Activated CD4-positive, alpha-beta T cell treated with anti-CD3 and anti-CD28 coated beads, Interleukin-2, amount 50 U/mL, for 4 hours (primary cell): ENCODE data around the gene GLP1R.

Source experiments
- DNase-seq, 2 experiments: peaks; one replicate each; pipeline ENCODE4 v3.0.0-alpha.2; 2020

The GLP1R gene

DNA sequence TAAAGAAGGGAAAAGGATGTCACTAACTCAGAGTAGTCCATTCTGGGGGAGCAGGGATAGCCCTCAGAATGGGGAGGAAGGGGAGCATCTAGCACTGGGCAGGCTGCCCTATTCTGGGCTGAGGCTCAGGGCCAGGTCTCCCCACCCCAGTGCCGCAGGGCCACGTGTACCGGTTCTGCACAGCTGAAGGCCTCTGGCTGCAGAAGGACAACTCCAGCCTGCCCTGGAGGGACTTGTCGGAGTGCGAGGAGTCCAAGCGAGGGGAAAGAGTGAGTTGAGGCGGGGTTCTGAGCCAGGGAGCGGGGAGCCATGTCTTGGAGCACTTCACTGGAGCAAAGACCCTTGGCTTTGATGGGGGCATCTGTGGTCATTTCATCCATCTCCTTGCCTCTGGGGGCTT is 17.0 kb downstream of the GLP1R start:
- DNase-seq = no peak

DNA sequence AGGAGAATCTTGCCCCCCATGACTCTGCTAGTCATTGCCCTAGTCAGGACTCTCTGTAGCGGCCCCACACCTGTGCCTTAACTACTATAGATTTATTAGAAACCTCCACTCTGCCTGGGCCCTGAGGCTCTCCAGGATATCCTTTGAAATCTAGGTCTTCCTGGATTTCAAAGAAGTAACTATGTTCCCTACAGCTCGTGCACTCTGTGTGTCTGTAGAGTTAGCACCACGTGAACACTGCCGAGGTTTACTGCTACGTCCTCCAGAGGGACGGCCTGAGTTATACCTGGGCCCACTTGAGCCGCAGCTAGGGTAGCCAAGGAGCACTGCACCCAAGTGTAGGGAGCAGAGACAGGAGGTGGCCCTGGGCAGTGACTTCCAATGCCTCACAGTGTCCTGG is 19.8 kb downstream of the GLP1R start:
- no peak for DNase-seq

DNA sequence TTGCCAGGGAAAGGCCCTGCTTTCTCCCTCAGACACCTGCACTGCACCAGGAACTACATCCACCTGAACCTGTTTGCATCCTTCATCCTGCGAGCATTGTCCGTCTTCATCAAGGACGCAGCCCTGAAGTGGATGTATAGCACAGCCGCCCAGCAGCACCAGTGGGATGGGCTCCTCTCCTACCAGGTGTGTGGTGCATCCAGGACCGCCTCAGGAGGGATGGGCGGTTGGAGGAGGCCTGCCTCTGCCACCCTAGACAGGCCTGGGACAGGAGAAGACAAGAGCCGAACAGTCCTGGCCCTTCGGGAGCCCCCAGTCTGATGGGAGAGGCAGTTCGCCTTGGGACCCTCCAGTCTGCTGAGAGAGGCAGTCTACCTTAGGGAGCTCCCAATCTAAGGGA is 24.2 kb downstream of the GLP1R start:
- DNase-seq = no peak

DNA sequence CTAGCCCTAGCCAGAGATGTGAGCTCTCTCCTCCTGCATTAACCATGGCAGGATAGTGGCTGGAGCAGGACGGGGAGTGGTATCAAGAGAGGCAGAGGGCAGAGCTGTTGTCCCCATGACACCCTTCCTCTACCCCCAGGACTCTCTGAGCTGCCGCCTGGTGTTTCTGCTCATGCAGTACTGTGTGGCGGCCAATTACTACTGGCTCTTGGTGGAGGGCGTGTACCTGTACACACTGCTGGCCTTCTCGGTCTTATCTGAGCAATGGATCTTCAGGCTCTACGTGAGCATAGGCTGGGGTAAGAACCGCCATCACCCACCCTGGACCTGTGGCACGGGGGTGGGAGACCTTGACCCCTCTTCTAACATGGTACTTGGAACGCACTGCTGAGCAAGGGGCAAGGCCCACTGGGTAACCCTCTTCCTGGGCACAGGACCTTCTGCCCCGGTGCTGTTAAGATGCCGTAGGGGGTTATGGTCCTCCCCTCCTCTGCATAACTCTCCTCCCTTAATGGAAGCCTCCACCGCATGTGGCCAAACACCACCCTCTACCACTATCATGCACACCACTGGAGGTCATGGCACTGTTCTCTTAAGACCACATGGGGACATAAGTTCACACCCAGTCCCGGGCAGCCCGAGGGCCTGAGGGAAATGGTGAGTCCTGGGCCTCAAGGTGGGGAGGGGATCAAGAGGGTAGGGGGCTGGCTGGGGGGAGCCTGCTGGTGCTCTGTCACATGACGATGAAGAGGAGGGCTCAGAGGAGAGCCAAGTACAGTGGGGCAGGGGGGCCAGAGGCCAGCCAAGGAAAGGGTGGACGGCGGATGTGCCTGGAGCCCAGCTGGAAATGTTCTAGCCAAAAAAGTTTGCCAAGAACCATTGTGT is 25.1 kb downstream of the GLP1R start:
- DNase-seq = no peak

DNA sequence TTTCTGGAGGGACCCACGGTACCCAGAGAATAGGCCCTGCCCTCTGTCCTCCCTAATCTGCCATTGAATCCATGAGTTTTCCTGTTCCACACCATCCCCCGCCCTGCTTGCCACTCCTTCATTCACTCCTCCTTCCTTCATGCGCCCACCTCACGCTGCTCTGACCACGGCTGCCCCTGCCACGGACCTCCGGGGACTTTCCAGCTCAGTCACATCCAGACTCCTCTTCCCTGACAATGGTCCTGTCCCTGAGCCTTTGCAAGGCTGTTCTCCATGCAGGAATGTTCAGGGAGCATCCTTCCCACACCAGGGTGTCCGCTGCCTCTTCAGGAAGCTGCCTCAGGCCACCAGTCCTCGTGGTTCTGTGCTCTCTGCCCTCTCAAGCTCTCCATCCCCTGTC is 25.9 kb downstream of the GLP1R start:
- DNase-seq = no peak

DNA sequence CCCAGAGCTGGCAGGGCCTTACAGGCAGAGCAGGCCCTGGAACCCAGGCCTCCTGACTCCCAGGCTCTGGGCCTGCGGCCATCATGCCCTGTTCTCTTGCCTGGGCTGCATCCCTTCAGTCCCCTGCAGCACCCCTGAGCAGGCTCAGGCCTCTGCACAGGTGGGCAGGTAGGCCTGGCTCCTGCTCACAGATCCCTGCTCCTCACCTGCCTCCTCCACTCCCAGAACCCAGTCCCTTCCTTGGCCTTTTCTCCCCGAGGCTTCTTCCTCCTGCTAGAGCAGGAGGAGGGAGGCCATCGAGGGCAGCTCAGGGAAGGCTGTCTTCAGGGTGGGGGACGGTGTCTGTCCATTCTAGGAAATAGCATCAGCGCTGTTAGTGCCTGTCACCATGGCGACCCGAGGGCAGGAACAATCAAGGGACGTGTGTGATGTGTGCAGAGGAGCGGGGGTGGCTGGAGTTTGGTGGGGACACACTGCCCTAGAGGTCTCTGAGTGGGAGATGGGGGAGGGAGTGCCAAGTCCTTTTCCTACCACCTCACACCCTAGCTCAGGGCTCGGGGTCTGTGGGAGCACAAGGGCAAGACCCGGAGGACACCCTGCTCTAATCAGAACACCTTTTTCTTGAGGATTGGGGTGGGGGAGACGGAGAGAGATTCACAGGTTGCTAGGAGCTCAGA is 26.6 kb downstream of the GLP1R start:
- DNase-seq = no peak

DNA sequence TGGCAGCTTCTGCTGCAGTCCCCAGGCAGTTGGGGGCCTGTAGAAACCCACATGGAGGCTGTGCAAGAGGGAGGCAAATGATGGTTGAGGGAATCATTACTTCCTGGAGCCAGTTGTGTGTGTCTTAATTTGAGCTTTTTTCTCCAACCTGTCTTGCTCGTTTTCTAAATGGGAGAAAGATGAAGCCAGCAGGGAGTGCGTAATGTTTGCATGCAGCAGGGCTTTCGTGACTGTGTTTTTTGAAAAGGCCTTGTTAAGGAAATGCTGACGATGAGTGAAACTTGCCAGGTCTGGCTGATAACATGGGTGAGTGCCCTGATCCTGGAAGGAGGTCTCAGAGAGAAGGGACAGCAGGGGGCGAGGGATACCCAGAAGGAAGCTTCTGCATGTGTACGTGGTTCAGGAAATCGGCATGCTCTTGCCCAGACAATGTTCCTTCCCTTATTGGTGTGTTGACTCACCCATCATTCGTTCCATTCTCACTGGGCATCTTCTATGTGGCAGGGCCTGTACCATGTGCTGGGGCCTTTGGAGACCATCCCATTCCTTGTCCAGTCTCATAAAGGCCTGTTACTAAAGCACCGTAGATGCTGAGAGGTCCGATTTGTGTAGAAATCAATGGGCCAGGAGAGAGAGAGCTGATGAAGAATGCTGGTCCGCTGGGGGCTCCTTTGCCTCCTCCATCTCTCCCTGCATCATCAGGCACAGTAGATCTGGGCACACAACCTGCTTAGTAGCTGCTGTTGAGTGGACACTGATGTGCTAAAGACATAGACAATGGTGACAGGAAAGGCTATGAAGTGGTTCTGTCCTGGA is 27.4 kb downstream of the GLP1R start:
- DNase-seq = no peak

DNA sequence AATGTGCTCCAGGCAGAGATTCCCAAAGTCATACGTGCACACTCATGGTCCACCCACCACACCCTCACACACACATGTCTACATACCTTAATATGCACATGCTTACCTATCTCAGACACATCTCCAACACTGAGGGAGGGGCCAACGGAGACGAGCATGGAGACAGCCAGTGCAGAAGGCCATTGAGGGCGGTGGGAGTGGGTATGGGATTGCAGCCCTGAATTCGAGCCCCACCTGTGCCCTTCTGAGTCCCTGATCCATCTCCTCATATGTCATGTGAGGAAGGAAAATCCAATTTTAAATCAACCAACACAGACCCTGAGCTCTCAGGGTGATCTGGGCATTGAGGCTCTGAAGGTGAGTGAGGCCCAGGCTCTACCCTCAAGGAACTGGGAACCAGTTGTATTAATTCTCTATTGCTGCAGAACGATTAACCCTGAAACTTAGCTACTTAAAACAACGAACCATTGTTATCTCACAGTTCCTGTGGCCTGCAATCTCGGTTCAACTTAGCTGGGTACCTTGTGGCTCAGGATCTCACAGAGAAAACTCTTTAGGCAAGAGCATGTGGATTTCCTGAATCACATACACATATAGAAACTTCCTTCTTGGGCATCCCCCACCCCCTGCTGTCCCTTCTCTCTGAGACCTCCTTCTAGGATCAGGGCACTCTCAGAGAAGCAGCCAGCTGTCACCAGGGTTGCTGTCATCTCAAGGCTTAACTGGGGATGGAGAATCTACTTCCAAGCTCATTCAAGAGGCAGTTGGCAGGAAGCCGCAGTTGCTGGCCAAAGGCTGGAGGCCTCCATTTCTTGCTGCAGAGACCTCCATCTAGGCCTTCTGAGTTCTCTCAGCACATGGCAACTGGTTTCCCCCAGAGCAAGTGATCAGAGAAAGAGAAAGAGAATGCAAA is 28.3 kb downstream of the GLP1R start:
- DNase-seq = no peak

DNA sequence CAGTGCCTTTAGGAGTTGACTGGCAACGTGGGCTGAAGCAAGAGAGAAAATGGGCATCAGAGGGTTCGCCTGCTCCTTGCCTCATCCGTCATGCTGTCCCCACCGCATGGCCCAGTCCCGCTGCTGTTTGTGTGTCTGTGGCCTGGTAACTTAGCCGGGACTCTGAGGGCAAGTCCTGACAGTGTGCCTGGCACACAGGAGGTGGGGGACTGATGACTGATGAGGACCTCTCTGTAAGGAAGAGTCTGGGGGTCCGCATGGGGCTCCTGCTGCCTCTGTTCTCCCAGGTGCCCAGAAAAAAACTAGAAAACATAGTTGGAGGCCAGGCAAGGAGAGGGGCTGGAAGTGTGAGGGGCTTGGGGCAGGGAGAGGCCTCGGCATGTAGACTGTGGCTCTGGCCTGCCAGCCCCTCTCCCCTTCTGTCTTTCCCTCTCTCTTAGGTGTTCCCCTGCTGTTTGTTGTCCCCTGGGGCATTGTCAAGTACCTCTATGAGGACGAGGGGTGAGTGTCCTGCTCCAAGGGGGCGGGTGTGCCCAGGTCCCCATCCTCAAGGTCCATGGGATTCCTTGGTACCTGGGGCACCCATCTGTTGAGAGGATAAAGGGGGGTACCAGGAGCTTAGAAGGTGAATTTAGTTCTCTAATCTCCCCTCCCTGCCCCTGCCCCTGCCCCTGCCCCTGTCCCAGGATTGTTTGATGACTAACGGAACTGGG is 29.5 kb downstream of the GLP1R start:
- DNase-seq = no peak

DNA sequence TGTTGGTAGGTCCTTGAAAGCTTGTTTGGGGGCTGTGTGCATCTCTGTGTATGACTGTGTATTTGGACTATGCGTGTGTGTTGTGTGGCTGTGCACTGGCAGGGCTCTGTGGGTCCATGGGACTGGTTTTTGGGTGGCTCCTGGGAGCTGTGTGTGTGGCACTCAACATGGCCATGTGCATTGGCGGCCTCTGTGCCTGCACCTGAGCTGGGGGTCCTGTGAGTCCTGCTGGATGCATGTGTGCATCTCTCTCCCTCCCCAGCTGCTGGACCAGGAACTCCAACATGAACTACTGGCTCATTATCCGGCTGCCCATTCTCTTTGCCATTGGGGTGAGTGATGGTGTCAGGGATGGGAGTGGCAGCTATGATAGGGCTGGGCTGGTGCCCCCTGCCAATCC is 30.1 kb downstream of the GLP1R start:
- DNase-seq = no peak

DNA sequence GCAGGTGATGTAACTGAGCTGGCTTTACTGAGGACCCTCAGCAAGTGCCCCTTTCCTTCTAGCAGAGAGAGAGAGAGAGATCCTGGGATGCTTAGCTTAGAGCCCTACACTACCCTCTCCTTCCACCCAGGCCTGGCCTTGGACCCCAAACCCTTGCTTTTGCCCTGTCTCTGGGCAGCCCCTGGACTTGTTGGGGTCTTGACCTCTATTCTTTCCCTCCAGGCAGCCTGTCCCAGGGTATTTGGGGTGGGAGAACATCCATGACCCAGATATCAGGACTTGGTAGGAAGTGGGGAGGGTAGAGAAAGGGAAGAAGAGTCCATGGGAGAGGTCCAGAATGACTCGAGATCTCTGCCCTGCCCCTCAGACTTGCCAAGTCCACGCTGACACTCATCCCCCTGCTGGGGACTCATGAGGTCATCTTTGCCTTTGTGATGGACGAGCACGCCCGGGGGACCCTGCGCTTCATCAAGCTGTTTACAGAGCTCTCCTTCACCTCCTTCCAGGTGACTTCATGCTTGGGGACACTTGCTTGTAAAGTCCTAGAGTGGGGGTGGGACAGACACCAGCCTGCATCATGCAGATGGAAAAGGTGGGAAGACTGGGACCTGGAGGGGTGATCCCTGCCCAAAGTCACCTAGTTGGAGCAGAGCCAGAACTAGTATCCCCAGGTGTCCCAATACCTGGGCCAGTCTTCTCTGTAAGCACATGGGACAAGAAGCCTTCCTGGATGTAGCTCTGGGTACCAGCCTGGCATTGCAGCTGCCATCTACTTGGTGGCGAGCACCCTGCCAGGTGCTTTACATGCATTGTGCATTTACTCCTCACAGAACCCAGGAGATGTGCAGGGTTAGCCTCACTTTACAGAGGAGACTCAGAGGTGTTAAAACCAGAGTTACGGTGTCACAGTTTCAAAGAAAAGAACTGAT is 30.9 kb downstream of the GLP1R start:
- DNase-seq = no peak

DNA sequence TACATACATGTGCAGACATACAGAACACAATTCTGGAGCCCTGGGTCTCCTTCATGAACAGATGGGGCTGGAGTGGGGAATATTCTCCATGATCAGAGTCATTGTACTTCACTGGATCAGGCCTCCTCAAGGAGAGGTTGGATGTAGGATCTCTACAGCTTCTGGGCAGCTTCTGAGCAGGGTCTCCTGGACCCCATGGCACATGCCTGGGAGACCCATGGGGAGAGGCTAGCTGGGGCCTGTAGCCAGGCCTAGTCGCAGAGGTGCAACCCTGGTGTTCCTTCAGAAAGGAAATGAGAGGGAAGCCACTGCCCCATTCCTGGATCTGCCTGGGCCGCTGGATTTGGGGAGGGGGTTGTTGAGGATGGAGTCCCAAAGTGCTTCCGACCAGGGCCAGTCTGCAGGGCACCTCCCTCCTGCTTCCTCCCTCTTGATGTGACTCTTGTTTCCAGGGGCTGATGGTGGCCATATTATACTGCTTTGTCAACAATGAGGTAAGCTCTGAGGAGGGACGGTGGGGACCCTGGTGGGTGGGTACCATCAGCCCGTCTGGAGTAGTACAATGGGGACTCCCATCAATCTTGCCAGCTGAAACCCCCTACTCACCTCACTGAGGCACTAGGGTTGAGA is 31.8 kb downstream of the GLP1R start:
- no peak for DNase-seq

DNA sequence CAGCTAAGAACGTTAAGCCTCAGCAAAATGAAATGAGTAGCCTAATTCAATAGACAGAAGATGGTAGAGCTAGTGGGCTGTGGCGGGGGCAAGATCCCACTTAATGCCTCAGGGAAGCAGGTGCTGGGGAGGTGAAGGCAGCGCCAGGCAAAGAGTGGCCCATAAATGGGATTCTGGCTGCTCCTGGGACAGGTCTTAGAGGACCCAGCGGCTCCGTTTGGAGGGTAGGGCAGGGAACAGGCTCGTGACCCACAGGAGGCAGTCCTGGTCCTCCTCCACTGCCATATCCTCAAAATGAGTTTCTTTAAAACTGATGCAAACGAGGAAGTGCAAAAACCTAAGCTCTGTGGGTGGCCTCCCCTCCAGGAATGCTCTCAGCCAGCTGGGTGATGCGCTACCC is 33.7 kb downstream of the GLP1R start:
- no peak for DNase-seq

DNA sequence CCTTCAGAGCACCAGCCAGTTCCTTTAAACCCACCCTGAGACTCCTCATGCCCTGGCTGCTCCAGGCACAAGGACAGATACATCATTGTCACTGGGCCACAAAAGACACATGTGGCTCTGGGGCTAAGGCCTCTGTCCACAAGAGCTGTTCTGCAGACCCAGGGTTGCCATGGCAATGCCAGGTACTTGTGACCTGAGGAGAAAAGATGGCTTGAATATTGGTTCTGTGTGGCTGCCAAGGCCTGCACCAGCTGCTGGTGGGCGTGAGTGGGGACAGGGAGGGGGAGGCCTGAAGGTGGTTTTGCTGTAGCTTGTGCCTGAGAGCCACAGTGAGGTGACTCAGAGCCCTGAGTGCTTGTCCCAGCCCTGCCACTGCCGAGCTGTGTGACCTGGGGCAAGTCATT is 34.7 kb downstream of the GLP1R start:
- DNase-seq = no peak

DNA sequence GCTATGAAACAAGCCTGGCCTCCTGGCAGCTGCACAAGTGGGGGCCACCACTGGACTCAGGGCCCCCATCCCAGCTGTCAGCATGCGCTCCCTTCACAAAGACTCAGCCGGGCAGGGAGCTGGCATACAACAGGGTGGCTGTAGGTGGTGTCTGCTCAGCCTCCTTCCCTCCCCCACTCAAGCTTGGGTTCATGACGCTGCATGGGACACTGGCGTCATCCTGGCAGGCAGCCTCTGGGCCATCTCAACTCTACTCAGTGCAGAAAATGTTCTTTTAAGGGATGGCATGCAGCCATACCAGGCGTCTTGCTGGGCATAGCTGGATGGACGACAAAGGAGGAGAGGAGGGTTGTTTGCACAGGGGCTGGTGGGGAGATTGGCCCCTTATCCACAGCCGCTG is 35.9 kb downstream of the GLP1R start:
- no peak for DNase-seq

DNA sequence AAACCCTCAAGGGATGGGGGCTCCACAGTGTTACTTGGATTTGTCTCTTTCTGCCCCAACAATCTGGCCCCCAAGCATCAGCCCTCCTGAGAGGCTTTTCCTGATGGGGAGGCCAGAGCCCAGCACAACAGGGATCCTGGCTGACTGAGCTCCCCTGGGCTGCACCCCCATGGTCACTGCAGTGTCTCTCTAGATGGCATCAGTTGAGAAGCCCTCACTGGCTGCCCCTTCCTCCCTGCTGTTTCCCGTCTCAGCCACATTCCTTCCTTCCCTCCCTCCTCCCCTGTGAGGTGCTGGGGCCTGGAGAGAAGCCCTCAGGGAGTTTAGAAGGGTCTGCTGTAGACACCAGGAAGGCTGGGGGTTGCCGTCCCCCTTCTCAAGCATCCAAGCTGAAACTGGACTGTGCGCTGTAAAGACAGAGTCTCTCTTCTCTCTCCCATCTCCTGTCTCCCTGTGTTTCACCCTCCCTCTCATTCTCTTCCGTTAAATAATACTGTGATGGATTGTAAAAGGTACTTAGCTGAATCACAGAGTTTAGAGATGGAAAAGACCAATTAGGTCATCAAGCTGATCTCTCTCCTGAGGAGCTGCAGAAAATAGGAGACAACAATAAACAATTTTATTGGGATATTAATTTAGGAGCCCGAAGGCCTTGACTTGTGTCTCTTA is 36.7 kb downstream of the GLP1R start:
- DNase-seq = no peak

DNA sequence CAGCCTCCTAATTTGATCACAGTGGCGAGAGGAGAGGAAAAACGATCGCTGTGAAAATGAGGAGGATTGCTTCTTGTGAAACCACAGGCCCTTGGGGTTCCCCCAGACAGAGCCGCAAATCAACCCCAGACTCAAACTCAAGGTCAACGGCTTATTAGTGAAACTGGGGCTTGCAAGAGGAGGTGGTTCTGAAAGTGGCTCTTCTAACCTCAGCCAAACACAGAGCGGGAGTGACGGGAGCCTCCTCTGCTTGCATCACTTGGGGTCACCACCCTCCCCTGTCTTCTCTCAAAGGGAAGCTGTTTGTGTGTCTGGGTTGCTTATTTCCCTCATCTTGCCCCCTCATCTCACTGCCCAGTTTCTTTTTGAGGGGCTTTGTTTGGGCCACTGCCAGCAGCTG is 37.7 kb downstream of the GLP1R start:
- no peak for DNase-seq

DNA sequence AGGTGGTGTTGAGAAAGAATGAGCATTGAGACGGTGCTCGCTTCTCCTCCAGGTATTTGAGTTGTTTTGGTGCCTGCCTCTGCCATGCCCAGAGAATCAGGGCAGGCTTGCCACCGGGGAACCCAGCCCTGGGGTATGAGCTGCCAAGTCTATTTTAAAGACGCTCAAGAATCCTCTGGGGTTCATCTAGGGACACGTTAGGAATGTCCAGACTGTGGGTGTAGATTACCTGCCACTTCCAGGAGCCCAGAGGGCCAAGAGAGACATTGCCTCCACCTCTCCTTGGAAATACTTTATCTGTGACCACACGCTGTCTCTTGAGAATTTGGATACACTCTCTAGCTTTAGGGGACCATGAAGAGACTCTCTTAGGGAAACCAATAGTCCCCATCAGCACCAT is 38.1 kb downstream of the GLP1R start:
- no peak for DNase-seq

DNA sequence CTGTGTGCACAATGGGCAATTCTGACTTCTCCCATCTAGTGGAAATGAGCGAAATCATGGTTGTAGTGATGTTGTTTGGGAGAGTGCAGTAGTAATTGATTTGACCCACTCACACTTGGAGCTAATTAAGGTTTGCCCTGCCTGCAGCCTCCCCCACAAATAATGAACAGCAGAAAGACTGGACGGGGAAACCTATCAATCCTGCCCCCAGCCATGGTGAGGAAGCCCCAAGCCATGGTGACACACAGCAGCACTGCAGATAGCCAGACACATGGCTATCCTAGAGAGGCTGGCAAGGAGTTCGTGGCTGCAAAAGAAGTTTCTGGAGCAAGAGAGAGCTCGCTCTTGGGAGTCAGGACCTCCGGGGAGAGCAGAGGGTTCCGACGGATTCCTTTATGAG is 38.6 kb downstream of the GLP1R start:
- DNase-seq = no peak

DNA sequence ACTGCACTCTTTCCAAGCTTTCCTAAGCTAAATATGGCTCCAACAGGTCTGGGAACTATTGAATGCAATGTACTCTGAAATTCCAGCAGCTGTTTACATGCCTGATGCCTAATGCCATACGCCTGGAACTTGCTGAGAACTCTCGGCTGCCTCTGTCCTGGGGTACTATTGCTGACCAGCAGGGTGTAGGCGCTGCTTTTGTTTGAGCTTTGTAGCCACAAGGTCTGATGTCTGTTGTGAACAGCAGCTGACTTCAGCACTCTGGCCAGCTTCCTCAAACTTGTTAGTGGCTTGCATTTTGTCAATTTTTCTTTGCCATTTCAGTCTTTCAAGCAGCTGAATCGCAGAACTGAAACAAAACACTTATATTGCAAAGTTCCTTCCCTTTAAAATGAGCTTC is 39.8 kb downstream of the GLP1R start:
- DNase-seq = no peak
